ENCODE data around the gene GEMIN8.

The GEMIN8 gene

DNA sequence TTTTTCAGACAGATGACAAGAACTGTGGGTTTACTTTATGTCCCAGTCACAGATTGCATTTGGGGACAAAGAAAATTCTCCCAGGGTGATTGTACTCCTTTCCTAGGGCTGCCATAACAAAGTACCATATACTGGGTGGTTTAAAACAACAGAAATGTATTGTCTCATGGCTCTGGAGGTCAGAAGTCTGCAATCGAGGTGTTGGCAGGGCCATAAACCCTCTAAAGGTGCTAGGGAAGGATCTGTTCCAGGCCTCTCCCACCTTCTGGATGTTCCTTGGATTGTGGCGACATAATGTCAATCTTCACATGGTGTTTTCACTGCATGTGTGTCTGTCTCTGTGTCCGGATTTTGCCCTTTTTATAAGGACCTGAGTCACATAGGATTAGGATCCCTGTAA is 12.3 kb downstream of the GEMIN8 start:
- in situ Hi-C loops (cut with HindIII; ENCODE audit: low sequenced_read_pairs) = no loop called here

DNA sequence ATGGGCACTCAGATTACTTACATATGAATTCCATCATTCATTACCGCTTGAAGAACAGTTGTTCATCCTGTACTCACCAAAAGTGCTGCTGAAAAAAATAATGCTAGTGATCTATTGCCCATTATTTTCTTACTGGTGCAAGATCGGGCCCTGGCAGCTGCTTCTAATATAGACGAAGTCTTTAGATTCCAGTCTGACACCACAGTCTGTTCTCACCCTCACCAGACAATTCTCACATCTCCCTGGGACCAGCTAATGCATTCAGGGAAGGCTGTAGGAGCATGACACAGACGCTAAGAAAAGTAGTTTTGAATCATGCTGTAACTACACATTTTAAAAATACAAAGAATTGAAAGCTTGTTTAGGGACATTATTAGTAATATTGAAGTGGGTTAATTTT is 13.8 kb downstream of the GEMIN8 start:
- in situ Hi-C loops (cut with HindIII; ENCODE audit: low sequenced_read_pairs) = no loop called here

DNA sequence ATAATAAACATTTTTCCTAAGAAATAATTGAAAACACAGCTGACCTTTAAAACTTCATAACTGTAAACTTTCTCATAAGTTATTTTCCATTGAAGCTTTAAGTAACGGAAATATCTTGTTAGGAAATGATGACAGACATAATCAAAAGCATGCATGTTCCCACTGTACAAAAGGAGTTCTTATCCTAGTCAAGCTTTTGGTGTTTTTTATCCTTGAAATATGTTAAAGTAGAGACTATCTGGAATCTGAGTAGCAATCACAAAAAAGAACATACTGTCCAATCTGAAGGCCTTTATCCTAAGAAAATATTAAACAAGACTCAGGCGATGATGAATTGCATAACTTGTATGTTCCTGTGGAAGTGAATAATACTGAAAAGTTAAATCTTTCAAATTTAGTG is 14.4 kb downstream of the GEMIN8 start:
- in situ Hi-C loops (cut with HindIII; ENCODE audit: low sequenced_read_pairs) = no loop called here

DNA sequence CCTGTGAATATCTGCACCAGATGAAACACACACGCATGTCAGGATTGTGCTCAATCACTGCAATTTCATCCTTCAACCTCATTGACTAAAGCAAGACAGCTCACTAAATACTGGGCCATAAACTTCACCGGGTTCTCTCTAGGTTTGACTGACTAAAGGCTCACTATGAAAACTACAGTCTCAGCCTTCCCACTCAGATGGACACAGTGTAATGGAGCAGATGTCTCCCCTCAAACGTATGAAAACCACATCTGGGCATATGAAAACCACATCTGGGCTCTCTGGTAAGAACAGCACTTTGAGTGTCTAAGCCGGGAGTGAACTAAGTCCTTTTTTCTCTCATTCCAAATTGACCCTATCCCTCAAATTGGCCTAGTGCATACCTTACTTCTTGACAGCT is 15.2 kb downstream of the GEMIN8 start:
- in situ Hi-C loops (cut with HindIII; ENCODE audit: low sequenced_read_pairs) = no loop called here

DNA sequence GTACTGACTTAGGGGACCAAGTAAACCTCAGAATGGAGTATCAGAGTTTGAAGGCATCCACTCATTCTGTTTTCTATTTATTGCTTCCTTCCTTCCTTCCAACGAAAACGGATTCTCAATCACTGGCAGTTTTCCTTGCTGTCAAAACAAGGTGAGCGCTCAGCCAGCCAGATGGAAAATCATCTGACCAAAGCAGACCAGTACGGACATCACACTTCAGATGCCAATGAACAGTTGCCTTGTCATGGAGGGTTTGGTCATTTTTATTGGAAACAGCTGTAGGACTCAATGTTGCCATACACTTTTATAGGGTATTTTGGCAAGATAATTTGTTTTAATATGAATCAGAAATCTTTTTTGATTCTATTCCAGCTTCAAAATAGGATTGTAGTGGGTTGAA is 16.6 kb downstream of the GEMIN8 start:
- in situ Hi-C loops (cut with HindIII; ENCODE audit: low sequenced_read_pairs) = no loop called here

DNA sequence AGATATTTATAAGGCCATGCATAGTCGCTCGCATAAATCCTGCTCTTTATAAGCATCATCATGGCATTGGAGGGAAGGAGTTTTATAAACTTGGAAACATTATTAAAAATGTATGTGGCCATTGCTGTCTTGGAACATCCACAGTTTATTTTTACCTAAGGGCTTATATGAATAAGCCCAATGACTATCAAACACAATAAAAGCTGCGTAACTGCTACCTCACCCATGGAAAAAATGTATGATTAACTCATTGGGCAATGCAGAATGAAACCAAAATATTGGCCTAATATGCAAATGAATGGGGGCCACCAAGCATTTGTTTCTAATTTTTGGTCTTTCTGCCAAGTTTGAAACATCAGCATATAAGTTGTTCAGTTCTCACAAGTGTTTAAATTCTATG is 19.1 kb downstream of the GEMIN8 start:
- in situ Hi-C loops (cut with HindIII; ENCODE audit: low sequenced_read_pairs) = no loop called here

DNA sequence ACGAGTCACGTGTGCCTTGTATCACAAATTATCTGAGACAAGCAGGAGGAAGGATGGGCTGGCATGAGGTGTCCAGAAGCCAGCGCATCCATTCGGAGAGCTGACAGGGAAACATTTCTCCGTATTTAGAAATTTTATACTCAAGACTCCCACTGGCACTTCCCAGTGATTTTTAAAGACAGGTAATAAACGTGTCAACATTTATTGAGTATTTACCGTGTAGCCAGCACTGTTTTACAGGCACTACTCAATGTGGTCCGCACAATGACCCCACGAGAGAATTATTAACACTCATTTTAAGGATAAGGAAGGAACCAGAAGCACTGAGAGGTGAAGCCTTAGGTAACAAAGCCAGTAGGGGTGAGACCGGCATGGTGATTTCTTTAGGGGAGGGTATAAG is 23.2 kb downstream of the GEMIN8 start:
- in situ Hi-C loops (cut with HindIII; ENCODE audit: low sequenced_read_pairs) = no loop called here

DNA sequence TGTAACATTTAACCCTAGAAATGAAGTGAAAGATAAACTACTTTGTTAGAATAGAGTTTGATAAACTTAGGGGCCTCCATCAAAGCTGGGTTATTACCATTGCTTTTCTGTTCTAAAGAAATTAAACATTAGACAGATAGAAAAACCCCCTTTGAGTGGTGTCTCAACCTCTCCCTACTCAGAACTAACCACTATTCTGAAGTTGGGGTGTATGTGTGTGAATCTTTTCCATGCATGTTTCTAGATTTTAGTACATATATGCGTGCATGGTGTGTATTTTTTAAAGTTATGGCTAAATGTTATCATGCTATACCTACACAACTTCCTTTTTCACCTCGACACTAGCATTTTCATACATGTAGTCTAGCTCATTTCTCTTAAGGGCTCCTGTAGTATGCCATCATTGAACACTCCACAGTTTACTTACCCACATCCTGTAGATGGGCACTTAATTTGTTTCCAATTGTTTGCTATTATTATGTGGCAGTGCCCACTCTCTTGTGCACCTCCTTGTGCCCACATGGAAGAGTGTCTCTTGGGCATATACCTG is 25.7 kb downstream of the GEMIN8 start:
- in situ Hi-C loops (cut with HindIII; ENCODE audit: low sequenced_read_pairs) = no loop called here

DNA sequence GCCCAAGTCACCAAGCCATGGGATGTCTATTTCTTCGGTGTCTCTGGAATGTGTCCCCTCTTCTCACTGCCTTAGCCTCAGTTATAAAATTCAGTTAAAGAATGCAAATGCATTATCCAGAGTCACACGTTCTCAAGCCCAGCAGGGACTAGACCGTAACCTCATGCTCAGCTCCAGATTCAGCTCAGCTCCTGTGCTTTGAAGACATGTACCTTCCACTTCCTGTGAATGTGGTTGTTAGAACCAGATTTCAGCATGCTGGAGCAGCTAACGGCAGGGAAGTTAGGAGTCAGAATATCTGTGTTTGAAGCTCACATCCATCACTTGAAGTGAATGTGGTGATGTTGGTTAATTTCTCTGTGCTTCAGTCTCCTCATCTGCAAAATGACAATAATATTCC is 26.7 kb downstream of the GEMIN8 start:
- in situ Hi-C loops (cut with HindIII; ENCODE audit: low sequenced_read_pairs) = no loop called here

DNA sequence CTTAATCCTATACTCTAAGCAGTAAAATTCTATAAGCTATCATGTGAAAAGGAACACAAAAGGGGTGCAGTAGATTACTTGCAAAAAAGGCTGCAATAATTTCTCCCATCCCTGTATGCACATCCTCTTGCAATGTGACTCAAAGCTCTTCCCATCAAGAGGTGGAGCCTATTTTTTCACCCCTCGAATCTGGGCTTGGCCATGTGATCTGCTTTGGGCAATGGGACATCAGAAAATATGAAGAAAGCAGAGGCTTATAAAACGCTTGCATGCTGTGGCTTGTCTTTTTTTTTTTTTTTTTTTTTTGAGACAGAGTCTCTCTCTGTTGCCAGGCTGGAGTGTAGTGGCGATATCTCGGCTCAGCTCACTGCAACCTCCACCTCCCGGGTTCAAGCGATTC is 33.0 kb downstream of the GEMIN8 start:
- in situ Hi-C loops (cut with HindIII; ENCODE audit: low sequenced_read_pairs) = no loop called here

DNA sequence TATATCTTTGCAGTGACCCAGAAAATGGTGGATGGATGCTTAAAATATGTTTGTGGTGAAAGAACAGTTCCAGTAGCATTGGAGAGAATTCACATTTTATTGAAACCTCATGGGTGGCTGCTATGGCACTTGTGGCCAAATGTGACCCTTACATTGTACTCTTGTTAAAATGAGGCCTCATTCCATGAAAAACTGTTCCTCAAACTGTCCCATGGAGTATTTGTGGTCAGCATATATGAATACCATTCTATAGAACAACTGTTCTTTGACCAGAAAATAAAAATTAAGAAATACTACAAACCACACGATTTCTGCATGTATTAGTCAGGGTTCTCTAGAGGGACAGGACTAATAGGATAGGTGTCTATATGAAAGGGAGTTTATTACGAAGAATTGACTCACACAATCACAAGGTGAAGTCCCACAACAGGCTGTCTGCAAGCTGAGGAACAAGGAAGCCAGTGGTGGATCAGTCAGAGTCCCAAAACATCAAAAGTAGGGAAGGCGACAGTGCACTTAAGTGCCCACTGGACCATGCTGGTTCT is 35.1 kb downstream of the GEMIN8 start:
- in situ Hi-C loops (cut with HindIII; ENCODE audit: low sequenced_read_pairs) = no loop called here

DNA sequence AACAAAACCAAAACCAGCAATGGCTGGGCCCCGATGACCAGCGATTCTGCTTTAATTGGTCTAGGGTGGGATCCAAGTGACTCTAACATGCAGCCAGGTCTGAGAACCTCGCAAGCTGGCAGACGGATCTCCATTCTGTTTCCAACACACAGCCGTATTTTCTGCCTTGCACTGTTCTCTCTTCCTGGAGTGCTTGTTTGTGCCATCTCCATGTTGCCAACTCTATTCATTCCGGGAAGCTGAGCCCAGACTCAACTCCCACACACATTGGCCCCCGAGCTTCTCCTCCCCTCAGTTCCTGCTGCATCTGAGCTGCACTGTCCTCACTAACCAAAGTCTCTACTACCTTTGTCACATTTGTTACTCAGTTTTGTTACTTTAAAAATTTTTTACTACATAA is 35.6 kb downstream of the GEMIN8 start:
- in situ Hi-C loops (cut with HindIII; ENCODE audit: low sequenced_read_pairs) = no loop called here

DNA sequence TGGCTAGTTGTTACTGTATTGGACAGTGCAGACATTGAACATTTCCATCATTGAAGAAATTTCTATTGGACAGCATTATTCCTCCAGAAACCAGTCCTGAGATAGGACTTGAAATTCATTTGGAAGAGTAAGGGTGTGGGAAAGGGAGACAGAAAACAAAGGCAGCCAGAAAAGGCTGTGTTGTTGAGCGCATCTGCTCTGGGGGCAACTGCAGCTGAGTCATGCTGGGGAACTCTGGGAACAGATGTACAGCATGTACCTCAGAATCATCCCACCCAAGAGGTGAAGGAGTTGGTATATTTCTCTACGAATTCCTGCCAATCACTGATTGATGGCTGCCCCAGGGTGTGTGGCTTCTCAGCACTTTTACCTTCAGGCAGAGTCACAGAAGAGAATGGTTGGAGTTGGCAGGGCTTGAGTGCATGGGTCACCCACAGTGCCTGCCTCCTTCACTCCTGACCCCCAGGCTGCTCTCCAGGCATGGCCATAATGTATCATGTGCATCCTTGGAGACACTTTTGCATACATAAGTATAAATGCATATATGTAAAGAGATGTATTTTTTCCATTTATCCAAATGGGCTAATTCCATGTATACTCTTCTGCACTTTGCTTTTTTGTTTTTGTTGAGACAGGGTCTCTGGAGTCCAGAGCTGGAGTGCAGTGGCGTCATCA is 39.4 kb downstream of the GEMIN8 start:
- in situ Hi-C loops (cut with HindIII; ENCODE audit: low sequenced_read_pairs) = no loop called here

DNA sequence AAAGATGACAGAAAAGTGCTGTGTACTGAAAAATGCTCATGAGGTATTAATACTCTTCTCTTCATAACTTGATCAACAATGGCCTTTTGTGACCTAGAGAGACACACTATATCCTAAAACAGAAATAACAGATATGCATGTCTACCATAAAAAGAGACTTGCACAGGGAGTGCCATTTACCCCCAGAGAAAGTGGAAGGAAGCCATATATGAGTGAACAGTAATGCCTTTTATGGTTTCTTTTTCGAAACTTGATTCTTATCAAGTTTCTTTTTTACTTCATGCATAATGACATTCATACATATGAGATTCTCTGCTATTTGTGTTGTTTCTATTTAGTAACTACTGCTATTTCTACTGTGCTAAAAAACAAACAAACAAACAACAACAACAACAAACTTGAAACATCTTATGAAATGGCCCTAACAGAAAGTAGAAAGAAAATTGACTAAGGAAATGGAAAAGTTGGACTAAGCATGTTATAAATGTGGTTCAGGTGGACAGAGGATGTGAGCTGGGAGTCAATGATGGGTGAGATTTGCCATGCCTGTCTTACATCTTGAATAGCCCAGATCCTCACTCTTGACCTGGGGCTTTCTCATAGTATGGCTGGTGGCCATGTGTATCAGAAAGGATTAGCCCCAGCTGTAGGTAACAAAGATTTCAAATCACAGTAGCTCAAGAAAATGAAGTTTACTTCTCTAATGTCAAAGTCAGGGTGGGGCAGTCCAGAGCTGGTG is 43.8 kb downstream of the GEMIN8 start:
- in situ Hi-C loops (cut with HindIII; ENCODE audit: low sequenced_read_pairs) = no loop called here

DNA sequence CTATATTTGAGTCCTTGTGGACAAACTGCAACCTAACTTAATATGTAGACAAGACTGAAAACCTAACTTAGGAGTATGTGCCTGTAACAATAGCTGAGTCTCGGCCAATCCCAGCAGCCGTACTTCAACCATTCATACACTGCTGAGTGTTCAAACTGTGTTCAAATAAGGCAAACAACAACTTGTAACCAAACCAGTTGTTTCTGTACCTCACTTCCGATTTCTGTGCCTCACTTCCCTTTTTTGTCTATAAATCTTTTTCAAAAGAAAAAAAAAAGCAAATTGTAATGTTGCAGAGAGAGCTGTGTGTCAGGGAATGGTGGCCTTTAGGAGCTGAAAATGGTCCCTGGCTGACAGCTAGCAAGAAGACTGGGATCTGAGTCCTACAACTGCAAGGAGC is 46.0 kb downstream of the GEMIN8 start:
- in situ Hi-C loops (cut with HindIII; ENCODE audit: low sequenced_read_pairs) = no loop called here

DNA sequence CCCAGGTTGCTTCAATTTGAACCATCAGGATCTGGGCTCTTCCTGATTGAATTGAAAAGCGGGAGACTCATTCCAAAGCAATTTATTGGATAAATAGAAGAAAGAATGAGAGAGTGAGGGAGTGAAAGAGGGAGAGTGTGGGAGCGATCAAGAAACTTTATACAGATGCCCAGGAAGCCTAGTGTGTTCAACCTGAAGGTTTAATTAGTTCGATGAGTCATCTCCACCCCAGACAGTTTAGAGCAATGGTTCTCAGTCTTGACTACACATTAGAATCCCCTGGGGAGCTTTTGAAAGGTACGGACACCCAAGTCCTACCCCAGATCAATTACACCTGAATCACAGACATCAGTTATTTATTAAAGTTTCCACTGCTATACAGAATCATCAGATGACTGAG is 61.5 kb downstream of the GEMIN8 start:
- in situ Hi-C loops (cut with HindIII; ENCODE audit: low sequenced_read_pairs) = no loop called here

DNA sequence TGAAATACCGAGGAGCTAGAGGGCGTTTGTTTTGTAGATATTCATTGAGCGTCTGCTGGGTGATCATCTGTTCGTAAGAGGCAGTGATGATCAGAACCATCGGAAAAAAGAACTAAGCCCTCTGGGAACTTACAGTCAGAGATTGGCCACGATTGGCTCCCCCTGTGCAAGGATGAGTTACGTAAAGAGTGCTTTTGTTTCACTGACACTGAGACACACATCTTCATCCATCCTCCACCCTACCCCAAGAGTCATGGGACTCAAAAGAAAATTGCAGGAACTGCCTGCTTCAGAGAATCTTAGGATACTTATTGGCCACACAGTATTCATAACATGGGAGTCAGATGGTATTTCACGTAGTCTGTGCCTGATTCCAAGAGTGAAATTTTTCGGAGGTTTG is 62.1 kb downstream of the GEMIN8 start:
- in situ Hi-C loops (cut with HindIII; ENCODE audit: low sequenced_read_pairs) = no loop called here

DNA sequence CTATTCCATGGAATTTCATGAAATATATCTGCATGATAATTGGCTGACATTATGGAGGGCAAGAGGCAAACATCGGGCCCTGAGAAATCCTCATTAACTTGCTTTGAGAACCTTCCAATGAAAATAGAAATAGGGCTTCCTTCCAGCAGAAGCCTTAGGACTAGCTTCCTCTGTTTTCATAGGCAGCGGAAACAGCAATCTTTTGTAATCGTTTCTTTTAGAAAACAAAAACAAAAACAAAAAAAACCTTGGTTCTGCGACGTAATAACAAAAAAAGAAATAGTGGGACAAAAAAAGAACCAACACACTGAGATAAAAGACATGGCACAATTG is 62.9 kb downstream of the GEMIN8 start:
- in situ Hi-C loops (cut with HindIII; ENCODE audit: low sequenced_read_pairs) = no loop called here

DNA sequence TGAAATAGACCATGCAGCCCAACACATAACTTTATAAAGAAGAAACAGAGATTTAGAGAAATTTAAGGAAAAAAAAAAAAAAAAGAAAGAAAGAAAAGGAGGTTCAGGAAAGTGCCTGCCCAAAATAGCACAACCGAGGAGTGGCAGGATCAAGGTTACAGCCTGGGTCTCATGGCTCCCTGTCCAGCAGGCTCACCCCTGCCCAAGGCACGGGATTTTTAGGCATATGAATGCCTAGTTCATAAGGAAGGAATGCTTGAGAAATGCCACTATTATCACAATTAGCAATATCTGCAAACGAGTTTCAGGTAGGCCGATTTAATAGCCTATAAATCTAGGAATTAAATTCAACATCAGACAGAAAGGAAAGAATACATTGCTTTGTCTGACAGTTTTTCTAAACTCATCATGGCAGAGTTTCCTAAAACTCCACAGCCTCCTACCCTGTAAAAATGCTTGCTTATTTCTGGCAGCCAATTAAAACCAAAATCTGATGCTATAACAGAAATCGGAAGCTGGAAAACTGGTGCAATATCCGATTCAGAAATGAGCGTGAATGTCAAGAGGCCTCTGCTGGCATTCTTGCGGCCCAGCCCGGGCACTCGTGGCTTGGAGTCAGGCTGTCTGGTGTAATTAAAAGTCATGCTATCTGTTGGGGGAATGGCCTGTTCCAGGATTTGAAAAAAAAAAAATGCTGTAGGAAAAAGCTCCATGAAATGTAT is 63.5 kb downstream of the GEMIN8 start:
- in situ Hi-C loops (cut with HindIII; ENCODE audit: low sequenced_read_pairs) = no loop called here

DNA sequence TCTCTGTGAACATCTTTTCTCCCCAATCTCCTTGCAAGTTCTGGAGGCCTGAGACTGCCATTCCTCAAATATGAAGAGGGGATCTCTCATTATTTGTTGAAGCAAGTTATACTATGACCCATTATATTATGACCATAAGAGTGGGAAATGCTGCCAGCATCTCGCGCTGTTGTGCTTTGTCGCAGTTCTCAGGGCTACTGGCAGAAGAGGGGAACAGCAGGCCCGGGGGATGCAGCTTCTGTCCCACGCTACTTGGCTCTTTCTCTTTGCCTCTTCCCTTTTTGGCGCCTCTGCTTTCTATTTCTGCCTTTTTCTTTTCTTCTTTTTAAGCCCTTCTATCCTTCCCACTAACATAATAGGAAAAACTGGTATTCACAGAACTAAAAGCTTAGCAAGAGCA is 64.2 kb downstream of the GEMIN8 start:
- in situ Hi-C loops (cut with HindIII; ENCODE audit: low sequenced_read_pairs) = no loop called here

DNA sequence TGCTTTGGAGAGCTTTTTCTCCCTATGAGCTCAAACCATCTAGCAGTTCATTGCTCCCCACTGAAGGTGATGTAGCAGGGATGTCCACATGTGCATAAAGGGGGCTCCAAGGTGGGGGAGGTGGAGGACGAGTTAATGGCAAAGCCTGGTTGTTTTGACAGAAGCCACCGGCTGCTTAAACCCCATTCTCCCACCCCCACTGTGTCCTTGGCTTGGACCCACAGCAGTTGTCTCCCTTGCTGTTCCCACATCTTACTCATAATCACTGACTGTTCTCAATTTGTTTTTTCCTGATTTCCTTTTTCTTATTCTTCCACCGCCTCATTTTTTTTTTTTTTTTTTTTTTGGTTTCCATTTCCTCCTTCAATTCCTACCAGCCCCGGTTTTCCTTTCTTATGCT is 72.7 kb downstream of the GEMIN8 start:
- in situ Hi-C loops (cut with HindIII; ENCODE audit: low sequenced_read_pairs) = no loop called here

All from endothelial cell of hepatic sinusoid (primary cell).